D721Med (cell line): ENCODE results near the gene SUB1.

ENCODE experiments used
- DNase-seq: peaks from one replicate; pipeline ENCODE4 v3.0.0; 2011; ENCODE audit warnings: low spot score; ENCODE audit not compliant: insufficient read length
- FAIRE-seq: peaks from 2 replicates; lab custom pipeline; 2011; peaks lifted over from hg19 to GRCh38; lab: Jason Lieb, UNC
- CTCF ChIP-seq: IDR thresholded peaks from 2 replicates; pipeline ENCODE4 v1.5.1; 2012; ENCODE audit warnings: mild to moderate bottlenecking, control low read depth; ENCODE audit not compliant: insufficient read depth; ENCODE audit errors: missing control alignments

SUB1 gene

GRCh38 chr5:32604800-32605765 is 19.7 kb downstream of the SUB1 start:
- FAIRE-seq (no peak), DNase-seq (no peak)
- no peak for TF ChIP-seq CTCF

GRCh38 chr5:32605766-32606152 is 20.4 kb downstream of the SUB1 start:
- TF ChIP-seq CTCF: no peak
- DNase-seq (no peak), FAIRE-seq (no peak)

DNA sequence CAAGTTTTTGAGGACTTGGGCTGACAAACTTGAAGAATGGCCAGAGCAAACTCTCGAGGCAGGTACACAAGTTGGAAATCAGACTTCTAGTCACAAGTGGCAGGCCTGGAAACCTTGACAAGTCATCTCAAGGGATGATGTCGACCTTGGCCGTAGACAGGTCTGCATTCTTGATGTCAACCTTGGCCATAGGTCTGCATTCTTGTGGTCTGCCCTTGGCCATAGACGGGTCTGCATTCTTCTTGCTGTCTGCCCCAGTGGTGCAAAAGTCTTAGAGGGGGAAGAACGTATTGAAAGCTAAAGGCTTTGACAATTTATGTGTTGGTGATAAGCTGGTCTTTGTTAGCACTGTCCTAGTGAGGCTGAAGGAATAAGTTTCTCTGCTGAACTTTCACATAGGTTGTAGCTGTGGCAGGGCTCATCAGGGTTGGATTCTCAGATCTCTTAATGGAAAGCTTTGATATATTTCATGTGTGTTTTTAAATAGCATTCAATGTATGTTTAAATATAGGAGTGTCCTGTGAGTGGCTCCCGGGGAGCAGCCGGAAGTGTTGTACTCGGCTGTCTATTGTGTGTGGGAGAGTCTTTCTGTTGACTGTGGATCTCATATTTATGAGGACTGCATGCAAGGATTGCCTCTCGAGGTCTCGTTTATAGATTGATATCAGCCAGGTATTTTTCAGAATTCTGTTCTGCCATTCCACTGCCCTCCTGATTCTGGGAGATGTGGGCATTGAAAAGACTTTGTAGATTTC is 27.0 kb downstream of the SUB1 start:
- DNase-seq (no peak), FAIRE-seq (no peak)
- TF ChIP-seq CTCF: no peak

DNA sequence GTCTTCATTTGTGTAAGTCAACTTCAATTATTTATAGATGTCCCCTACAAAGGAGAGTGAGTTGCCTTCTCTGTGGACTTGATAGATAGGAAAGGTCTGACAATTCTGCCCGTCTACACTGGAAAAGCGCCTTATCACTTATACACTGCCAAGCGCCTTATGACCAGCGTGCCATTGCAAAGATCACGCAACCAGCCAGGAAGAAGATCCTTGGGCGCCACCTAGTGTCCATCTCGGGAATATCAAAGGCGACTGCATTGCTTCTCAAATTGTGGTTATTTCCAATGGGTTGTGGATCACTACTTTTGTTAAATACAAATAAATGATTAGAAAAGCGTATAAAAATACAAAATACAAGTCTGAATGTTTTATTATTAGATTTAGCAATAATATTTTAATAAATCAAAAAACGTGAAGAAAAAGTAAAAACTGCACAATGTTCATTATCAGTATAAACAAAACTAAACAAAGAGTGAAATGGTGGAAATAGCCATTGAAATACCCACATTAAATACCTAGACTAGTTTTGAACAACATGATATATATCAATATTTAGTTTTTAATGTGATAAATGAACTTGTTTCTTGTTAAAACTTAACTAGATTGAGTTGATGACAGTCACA is 27.8 kb downstream of the SUB1 start:
- peak; percentile 51 for DNase-seq
- FAIRE-seq: no peak
- TF ChIP-seq CTCF: peak; percentile 91

DNA sequence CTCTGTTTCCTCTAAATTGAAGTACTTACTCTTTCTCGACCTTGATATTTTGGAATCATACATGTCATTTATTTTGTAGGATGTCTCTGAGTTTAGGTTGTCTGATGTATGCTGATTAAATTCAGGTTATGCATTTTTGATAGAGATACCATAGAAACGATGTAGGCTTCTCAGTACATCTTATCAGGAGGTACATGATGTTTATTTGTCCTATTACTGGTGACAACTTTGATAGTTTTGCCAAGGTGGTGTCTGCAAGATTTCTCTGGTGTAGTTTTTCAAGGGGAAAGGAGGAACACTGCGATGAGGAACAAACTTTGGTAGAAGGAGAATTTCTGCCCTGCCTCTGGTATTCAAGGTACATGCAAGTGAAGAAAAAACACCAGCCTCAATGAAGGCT is 29.9 kb downstream of the SUB1 start:
- FAIRE-seq (no peak), DNase-seq (no peak)
- TF ChIP-seq CTCF: no peak

GRCh38 chr5:32618962-32619361 is 33.6 kb downstream of the SUB1 start:
- no peak for TF ChIP-seq CTCF
- no peak for DNase-seq
- FAIRE-seq: no peak
